ENCODE data around the gene HOXB6.

HOXB6 gene

DNA sequence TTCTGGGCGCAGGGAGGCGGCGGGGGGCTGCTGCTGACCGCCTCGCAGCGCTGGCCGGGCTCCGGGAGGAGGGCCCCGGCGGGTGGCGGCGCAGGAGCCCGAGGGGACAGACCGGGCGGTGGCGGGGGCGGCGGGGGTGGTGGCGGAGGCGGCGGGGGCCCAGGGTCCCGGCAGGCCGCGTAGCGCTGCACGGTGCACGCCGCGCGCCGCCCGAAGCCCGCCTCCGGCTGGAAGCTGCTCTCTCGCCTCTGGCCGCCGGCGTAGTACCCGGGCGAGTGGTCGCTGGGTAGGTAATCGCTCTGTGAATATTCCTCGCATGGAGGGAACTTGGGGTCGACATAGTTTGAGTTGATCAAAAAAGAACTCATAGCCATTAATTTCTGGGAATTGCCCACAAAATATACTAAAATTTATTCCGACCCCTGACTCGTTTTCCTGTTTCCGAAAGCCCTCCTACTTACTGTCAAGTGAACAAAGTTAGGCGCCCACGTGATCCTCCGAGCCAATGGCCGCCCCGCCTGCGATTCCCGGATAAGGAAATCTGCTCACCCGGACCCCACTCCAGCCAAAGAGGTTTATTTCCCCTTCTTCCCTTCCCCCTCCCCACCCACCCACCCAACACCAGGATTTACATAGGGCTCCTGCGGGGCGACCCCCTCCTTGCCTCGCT is 26.7 kb downstream of the HOXB6 start, which contains the start of gene HOXB4:
Gene HOXB4 (minus strand): TSS at position 405 of the 670 bp plus-strand sequence. CDS start 31 bp downstream, at position 374.
- DNase-seq = peak; percentile 77

DNA sequence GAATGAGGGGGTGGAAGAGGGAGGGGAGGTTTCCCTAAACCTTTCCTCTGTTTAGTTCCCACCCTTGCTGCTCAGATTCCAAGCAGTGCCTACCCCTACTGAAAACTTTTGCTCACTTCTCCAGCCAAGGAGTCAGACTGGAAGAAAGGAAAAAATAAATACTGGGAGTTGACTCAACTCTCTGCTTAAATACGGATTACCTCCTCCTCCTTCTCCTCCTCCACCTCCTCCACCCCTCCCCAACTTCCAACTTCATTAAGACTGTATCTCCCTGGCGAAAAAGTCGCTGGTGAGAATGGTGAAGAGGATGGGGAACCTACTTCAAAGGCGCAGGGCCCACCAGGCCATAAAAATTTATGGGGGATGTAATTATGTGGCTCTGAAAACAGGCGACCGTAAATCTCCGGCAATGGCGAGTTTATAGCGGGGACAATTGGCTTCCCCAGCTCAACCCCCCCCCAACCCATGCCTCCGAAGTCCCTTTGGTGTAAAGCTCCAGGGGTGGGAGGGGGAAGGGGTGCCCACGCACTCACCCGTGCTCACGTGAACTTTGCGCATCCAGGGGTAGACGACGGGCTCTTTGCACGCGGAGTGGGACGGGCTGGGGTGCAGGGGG is 27.3 kb downstream of the HOXB6 start:
- DNase-seq = no peak

DNA sequence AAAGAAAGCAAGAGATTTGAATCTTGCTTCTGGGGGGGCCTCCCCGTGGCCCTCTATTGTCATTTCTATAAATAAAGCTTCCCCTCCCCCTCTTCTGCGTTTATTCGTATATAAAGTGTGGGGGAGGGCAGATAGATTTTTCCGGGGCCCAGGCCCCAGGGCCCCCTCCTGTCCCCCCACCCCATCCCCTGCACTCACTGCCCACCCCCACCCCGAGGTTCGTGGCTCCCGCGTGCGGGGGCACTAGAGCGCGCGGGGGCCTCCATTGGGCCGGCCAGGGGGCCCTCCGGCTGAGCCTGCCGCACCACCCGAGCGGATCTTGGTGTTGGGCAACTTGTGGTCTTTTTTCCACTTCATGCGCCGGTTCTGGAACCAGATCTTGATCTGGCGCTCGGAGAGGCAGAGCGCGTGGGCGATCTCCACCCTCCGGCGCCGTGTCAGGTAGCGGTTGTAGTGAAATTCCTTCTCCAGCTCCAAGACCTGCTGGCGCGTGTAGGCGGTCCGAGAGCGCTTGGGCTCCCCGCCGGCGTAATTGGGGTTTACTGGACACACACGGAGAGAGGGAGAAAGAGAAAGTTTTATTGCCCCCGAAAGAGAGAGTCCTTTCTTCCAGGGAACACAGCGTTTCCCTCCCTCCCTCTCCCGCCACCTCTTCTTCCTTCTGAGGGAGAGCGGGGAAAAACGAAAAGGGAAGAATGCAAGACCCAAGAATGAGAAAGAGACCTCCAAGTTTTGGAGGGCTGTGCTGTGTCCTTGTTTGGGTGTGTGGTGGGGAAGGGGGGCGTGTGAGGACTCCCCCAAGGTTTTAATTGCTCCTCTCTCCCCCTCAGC is 28.1 kb downstream of the HOXB6 start:
- DNase-seq = no peak

DNA sequence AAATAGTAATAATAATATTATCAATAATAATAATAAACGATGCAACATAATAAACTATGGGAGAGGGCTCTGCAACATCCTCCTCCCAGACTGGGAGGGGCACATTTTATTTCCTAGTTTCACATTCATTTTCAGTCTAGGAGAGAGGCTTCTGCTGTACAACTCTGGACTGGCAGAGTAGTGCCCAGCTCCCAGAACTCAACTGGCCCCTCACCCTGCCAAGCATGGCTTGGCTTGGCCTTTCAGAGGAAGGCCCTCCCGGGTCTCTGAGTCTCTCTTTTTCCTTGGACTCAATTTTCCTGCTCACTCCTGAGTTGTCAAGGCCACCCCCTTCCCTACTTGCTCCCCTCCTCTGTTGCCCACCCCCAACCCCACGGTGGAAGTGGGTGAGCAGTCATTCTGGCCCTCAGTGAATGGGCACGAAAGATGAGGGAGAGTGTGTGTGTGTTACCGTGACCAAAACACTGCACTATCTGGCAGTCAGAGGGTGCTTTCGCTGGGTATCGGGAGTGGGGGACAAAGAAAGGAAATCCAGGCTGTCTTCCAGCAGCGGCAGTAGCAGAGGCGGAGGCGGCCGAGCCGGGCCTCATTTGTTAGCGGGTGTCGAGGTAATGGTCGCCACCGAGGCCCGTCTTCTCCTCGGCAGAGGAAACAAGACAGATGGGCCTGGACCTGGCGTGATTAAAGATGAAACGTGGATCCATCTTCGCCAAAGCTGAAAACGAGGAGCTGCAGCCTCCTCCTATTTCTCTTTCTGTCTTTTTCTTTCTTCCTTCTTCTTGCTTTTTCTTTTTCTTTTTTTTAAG is 28.9 kb downstream of the HOXB6 start:
- no peak for DNase-seq

DNA sequence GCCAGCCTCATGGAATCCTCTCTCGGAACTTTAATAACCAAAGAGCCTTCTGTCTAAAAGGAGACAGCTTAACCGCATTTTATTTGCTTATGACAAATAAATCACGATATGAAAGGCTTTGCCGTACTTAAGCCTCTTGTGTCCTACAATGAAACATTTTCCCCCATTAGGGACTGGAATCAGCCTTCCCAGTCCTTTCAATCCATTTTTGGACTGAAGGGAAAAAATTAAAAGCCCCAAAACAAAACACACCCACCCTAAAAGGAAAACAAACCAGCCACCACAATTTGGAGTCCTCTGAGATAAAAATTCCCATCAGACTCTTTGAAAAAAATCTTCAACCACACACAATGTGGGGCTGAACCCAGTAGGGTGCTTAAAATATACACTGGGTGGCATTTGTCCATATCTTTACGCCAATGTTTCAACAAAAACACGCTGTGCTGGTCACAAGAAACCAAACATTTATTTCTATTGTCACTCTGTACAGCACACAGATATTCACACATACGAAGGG is 29.7 kb downstream of the HOXB6 start:
- no peak for DNase-seq

DNA sequence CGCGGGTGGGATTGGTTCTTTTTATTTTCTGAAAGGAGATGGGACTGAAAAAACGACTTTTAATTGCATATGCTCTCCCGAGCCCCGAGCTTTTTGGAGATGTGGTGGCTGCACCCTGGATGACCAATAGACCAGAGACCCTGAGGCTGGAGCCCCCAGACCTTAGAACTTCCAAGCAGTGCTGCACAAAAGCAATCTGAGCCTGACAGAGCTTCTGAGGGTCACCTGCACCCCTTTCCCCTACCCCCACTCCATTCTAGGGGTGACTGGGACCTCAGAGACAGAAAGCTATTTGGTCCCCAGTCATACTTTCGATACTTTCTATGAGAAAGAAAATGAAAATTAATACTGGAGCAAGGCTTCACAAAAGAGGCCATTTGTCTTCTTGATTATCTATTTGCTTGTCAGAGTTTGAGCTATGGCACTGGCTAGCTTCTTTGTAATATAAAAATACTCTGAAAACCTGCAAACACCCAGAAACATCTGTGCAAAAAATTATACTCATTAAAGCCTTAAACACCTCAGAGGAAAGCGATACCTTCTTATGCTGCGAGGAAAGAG is 30.2 kb downstream of the HOXB6 start:
- no peak for DNase-seq

DNA sequence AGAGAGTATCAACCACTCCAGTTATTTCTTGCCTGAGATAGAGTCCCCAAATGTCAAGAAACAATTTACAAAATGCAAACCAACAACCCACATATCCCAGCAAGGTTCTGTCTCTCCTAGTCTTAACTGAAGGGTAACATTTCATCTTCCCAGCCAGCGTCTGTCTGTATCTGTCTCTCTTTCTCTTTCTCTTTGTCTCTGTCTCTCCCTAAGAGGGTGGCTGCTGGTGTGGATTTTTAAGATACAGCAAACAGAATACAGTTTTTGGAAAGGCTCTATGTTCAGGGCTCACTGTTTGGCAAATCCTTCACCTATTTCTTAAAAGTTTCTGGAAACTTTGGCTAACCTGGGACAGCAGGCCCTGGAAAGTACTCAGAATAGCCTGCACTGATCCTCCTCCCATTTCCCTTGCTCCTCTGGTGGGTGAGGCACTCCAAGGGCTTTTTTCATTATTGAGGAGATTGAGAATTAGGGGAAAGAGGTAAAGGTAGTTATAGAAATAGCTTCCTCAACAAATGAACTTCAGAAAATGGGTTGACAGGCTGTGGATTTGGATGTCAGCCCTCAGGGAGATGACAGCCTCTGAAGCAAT is 32.9 kb downstream of the HOXB6 start:
- DNase-seq = no peak

DNA sequence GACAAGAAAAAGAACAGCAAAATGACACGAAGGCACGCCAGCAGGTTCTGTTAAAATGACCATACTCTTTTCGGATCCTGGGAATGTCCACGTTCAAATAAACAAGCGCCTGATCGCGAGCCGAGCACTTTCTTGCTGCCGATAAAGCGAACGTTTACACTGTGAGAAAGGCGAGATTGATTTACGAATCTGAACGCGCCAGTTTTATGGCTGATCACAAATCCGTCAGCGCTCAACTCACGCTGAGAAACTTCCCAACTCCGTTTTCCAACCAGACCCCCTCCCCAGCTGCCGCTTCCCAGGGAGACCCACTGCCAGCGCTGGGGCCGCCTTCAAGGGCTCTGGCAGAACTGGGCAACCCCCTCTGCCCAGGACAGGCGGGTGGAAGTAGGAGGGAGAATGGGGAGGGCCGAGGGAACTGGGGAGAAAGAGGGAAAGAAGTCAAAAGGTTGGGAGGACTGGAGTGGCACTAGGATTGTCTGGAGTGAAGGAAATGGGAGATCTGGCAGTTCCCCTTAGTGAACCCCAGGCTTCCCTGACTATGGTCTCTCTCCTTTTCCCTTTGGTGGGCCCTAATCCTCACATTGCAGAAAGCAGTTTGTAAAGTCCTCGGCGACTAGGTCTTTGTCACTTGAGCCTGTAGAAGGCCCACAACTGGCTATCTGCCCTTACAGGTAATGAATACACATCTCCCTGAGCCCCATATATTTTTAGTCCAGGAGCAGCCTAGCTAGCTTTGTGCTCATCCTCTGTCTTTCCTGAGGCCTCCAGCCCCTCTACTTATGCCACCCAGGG is 33.6 kb downstream of the HOXB6 start:
- DNase-seq = no peak

DNA sequence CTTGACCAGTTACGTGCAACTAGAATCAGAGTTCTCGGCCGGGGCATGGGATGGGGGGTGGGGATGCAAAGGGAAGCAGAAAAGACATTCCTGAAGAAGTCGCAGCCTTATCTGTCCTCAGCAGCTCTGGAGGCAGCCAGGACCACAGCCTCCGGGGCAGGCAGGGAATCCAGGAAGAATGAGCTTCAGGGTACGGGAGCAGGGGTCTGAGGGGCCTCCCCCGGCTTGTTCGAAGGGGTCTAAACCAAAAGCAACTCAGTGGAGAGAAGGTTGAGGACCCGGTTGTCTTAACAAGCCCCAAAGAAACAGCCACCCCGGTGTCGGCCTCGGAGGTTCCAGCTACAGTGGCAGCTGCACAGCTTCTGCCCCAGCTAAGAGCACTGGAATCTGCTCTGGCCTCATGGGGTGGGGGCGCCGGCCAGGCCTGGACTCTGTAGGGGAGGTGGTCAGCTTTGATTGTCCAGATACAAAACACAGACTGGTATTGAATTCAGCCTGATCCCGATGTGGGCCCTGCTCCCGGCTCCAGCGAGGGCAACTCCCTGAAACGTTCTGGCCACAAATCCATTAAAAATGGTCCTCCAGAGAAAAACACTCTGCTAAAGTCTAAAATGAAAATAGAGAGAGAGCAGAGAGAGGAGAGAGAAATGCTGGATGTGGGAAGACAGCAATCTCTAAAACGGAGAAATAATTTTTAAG is 34.3 kb downstream of the HOXB6 start:
- DNase-seq = no peak

DNA sequence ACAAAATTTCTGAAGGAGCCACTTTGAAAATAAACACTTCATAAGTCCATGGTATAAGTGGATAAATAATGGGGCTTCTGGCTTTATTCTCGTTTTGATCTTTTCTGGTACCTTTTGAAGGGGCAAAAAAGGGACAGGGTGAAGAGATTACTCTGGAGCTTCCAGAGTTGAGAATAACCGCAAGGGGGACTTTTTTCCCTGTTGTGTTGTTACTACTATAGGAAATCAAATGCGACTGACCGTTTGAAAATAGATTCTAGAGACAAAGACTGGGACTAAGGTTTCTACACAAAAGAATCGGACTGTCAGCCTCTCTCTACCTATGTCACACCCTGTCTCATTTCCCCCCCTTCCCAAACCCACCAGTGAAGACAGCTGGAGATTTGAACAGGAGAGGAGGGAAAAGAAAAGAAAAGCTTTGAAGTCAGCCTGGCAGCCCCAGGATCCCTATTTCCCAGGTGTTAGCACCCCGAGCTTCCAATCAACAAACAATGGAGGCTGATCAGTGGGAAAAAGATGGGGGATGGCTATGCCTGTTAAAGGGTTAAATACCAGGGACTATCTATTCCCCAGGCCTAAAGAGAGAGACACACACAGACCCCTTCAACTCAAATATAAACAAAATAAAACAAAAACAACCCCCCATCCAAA is 35.0 kb downstream of the HOXB6 start:
- DNase-seq = no peak

DNA sequence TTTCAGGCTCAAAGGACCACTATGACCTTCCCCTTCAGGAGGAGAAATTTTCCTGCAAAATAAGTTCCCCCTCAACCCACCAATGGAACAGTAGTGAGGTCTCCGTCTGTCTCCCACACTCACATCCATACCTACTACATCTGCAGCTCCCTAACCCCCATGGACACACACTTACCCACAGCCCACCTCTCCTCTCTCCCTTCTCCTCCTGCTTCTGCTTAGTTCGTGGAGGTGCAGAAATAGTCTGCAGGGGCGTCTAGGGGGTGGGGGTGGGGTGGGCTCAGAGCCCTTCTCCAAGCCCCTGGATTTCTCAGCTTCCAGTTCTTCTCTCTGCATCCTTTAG is 35.6 kb downstream of the HOXB6 start:
- DNase-seq = no peak

DNA sequence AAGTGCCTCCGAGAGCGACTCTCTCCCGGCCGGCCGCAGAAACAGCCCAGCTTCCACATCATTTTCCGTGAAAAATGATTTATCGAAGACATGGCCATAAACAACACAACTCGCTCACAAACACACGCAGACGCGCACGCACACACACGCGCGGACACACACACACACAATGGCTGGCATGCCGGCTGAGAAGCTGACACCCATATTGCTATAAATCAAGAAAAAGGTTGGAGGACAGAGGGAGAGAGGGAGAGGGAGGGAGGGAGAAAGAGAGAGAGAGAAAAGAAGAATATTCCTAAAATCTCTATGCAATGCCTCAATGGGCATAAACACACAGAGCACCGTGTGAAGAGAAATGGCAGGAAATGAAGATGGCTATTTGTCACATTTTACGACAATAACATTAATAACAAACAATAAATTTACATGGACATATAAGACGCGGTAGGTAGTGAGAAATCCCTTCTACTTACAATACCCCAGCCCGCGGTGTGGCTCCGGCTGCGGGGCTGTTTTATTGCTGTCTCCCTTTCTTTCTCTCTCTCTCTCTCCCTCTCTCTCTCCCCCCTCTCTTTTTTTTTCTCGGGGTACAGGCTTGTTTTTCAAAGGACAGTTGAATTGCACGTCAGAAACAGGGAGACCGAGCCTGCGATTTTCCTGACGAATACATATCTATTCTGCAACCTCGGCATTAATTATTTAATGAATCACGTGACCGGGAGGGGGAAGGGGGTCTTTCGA is 36.1 kb downstream of the HOXB6 start:
- no peak for DNase-seq

DNA sequence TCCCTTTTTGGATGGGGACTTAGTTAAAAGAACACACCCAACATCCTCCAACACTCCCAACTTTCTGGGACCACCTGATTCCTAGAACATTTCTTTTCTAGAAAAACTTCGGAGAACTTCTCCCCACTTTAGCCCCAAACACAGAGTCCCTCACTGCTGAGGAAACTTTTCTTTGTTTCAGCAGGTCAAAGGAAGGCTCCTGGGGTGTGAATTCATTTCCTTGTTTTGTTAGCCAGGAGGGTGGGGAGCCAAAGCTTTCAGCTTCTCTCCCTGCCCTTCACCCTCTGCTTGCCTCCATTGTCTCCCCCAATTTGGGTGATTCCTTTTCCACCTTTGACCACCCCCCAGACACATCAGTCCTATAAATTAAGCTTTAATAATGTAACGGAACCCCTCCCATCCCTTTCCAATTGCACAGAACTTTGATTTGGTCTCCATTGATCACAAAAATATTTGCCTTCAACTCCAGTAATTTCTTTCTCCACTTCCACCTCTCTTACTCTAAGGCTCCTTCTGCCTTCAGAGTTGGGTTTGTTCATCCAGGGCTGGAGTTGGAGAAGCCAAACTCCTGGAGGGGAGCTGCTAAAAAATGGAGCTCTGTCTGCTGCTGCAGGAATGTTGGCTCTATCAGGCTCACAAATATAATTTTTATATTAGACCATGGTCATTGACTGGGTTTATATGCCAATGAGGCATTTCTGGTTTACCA is 37.0 kb downstream of the HOXB6 start:
- no peak for DNase-seq

DNA sequence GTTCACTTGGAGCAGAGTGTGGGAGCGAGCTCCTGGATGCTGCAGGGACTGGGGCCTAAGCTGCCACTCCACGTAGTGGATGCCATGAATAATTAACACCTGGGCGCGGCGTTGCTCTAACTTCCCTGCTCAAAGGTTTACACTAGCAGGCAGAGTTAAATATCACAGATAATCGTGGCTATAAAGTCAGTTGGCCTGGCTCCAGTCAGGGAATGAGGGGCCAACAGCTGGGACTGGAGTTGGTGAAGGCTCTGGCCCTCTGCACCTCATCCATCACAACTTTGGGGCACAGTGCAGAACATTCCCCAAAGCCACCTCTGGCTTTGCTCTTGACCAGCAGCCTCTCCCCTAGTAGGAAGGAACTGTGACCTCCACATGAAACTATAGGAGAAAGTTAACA is 37.6 kb downstream of the HOXB6 start:
- no peak for DNase-seq

DNA sequence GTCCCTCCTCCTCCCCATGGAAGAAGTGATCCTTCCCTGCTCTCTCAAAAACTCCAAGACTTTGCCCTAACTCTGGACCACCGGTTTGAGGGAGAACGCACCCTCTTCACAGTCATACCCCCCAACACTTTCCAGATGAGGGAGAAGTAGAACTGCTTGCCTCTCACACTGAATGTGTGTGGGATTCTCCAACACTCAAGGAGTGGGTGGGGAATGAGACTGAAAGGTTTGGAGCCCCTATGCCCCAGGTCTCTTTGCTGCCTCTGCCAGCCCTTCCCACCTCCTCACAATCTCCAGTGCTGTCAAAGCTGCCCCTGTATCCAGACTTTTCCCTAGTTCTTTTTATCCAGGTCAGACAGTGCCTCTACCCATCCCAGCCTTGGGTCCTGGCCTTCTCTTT is 38.1 kb downstream of the HOXB6 start:
- no peak for DNase-seq

DNA sequence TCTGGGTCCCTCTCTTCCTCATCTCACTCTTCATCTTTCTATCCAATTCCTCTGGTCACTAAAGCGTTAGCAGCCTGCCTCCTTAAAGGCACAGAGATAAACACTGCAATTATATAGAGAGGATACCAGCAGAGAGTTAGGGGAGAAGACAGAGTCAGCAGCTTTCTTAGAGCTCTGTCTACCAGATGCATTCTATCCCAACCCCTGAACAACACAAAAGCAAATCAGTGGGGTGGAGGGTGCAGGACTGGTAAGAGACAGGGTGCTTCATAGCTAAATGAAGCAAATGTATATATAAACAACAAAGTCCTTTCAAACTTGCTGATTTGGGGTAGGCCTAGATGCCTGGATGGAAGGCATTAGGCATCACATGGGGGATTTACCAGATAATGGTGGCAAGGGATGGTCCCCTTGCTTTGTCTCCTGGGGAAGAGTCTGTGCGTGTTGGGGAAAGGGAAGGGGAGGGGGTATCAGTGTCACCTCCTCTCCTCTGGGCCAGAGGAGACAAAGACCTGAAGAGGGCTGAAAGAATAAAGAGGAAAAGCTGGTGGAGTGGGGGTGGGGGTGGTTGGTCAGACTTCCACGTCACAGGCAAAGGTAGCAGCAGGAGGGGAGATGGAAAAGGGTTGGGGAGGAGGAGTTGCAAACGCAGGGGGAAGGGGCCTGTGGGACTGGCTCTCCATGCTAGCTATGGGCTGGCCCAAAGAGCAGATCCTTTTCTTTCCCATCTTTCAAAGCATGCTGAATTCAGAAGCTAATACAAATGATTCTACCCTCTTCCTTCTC is 38.7 kb downstream of the HOXB6 start:
- DNase-seq = no peak

DNA sequence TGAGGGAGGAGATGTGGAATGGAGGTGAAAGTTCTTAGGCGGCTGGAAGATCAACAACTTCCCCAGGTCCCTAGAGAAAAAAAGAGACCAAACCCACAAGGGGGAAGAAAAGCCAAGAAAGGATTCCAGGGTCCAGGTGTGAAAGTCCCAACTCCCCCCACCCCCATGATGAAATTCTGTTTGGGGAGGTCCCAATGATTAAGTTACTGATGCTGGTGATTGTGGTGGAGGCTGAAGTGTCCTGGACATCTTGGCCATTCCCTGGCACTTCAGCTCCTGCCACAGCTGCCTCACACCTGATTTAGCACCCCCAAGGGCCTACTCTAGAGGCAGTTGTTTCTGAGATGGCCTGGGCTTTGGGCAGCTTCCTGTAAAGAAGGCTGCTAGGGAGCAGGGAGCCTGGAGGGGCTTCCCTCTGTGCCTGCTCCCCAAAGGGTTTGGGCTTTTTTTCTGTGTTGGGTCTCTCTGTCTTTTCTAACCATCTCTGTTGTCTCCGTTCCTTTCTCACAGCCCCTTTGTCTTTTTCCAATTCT is 39.7 kb downstream of the HOXB6 start:
- no peak for DNase-seq

All from activated CD8-positive, alpha-beta memory T cell treated with anti-CD3 and anti-CD28 coated beads, Interleukin-2, amount 50 U/mL, for 48 hours (primary cell).